GM19351 (cell line): Measurements from ENCODE around the gene CIDEA.
"Not testable (repeated sequence)": the region's sequence is repeated elsewhere in the genome, so short reads cannot be mapped to it uniquely, and the experiment has no call there.

Experiments
- ATAC-seq: cut with Tn5 transposase; IDR thresholded peaks from one replicate; pipeline ENCODE4 v1.9.1; 2021; ENCODE audit warnings: mild to moderate bottlenecking, moderate library complexity; ENCODE audit not compliant: unreplicated experiment

Gene CIDEA

GRCh38 chr18:12238826-12239225, 15.3 kb upstream of the CIDEA start:
- ATAC-seq, result no peak

GRCh38 chr18:12239431-12239830, 14.7 kb upstream of the CIDEA start:
- ATAC-seq, result no peak

- ATAC-seq, result no peak
Measured at GRCh38 chr18:12242658-12243260, 11.4 kb upstream of the CIDEA start.

- ATAC-seq, result not testable (repeated sequence)
Measured at GRCh38 chr18:12243272-12243671, 10.9 kb upstream of the CIDEA start.

- no peak for ATAC-seq
Measured at GRCh38 chr18:12245793-12246135, 8.4 kb upstream of the CIDEA start.

- no peak for ATAC-seq
Measured at GRCh38 chr18:12246849-12247808, 7.0 kb upstream of the CIDEA start.

GRCh38 chr18:12247946-12248345, 6.2 kb upstream of the CIDEA start:
- no peak for ATAC-seq

GRCh38 chr18:12248926-12249720, 5.0 kb upstream of the CIDEA start:
- ATAC-seq, result no peak

GRCh38 chr18:12251311-12251710, 2.9 kb upstream of the CIDEA start:
- ATAC-seq, result no peak

GRCh38 chr18:12252061-12252460, 2.1 kb upstream of the CIDEA start:
- no peak for ATAC-seq

- ATAC-seq, result no peak
Measured at GRCh38 chr18:12253027-12253426, 1.1 kb upstream of the CIDEA start.

- no peak for ATAC-seq
Measured at GRCh38 chr18:12253663-12254135, 462 bp upstream of the CIDEA start.

GRCh38 chr18:12254820-12255511, 805 bp downstream of the CIDEA start:
- ATAC-seq, result no peak

- no peak for ATAC-seq
Measured at GRCh38 chr18:12255626-12256026, 1.5 kb downstream of the CIDEA start.

GRCh38 chr18:12256951-12257350, 2.8 kb downstream of the CIDEA start:
- ATAC-seq, result no peak

GRCh38 chr18:12257996-12258718, 4.0 kb downstream of the CIDEA start:
- ATAC-seq, result no peak

GRCh38 chr18:12258719-12259705, 4.9 kb downstream of the CIDEA start:
- ATAC-seq, result no peak

- ATAC-seq, result no peak
Measured at GRCh38 chr18:12262748-12263147, 8.6 kb downstream of the CIDEA start.

- no peak for ATAC-seq
Measured at GRCh38 chr18:12264864-12265263, 10.7 kb downstream of the CIDEA start.
